Measurements from ENCODE around the gene ATG4A. TPM values are rescaled to one million over a fixed set of nuclear protein-coding genes. Genes with fewer than 3 reads are reported as not detected.

ATG4A gene
- total RNA-seq, 3 donors from 2014 or later, result 9.8 to 12.5 (median 10.2) TPM

DNA sequence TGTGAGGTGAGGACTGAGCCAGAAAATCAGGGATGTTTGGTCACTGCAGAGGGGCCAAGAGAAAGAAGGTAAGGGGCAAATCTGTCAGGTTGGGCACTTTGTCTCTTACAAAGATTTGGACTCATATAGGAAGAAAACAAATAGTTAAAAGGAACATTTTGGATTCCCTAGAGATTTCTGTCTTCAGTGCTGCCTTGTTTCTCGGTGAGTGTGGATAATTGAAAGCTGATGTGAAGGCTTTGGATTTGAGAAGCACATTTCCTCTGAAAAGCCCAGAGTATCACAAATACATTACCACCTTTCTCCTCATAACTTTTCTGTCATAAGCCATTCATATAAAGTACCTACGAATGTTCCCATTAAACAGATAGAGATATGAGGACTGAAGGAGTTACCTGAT, 107.5 kb downstream of the ATG4A start:
- Histone ChIP-seq H3K9me3 (no peaks in the 10 kb centered on the region), H3K4me1 (no peaks in the 10 kb centered on the region), H3K4me3 (no peak overlapping the region), H3K27me3 (peaks cover 0 to 64% of the 10 kb centered on the region in 2 donors), H3K27ac (no peak overlapping the region), H3K36me3 (no peaks in the 10 kb centered on the region)
- DNase-seq (ENCODE audit: low spot score in 2 of 2), result no peak
- intact Hi-C loops (cut with DNase I; ENCODE audit: low total_unique reads), result no loop called here
- no peak for TF ChIP-seq POLR2A (IDR thresholded peaks at IDR 0.05)
- TF ChIP-seq, protein P1, sequence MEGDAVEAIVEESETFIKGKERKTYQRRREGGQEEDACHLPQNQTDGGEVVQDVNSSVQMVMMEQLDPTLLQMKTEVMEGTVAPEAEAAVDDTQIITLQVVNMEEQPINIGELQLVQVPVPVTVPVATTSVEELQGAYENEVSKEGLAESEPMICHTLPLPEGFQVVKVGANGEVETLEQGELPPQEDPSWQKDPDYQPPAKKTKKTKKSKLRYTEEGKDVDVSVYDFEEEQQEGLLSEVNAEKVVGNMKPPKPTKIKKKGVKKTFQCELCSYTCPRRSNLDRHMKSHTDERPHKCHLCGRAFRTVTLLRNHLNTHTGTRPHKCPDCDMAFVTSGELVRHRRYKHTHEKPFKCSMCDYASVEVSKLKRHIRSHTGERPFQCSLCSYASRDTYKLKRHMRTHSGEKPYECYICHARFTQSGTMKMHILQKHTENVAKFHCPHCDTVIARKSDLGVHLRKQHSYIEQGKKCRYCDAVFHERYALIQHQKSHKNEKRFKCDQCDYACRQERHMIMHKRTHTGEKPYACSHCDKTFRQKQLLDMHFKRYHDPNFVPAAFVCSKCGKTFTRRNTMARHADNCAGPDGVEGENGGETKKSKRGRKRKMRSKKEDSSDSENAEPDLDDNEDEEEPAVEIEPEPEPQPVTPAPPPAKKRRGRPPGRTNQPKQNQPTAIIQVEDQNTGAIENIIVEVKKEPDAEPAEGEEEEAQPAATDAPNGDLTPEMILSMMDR (IDR thresholded peaks at IDR 0.05), result no peak
- no peak for TF ChIP-seq POLR2AphosphoS5 (IDR thresholded peaks at IDR 0.05)

DNA sequence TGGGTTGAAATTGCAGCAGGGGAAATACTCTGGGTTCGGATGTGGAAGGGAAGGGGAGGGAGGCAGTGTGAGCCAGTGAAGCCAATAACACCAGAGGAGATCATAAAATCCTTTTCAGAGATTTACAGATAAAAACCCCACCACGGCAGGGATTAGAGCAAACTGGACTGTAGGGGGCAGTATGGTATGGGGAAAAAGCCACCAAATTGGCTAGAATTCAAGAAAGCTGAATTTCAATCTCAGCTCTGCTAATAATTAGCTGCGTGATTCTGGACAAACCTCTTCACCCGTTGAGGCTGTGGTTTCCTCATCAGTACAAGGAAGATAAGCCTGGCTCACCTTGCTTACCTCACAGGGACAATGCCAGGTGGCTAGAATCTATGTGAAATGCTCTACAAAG, 108.1 kb downstream of the ATG4A start:
- Histone ChIP-seq H3K27ac (no peak overlapping the region), H3K27me3 (peaks cover 0 to 69% of the 10 kb centered on the region in 2 donors), H3K4me1 (no peaks in the 10 kb centered on the region), H3K9me3 (no peaks in the 10 kb centered on the region), H3K4me3 (no peak overlapping the region), H3K36me3 (no peaks in the 10 kb centered on the region)
- no peak for DNase-seq (ENCODE audit: low spot score in 2 of 2)
- intact Hi-C loops (cut with DNase I; ENCODE audit: low total_unique reads), result no loop called here
- TF ChIP-seq POLR2A (IDR thresholded peaks at IDR 0.05) (no peak), POLR2AphosphoS5 (IDR thresholded peaks at IDR 0.05) (no peak)
- TF ChIP-seq, protein P1 (IDR thresholded peaks at IDR 0.05), result peak in 2 of 3 donors; percentile 35 to 41

DNA sequence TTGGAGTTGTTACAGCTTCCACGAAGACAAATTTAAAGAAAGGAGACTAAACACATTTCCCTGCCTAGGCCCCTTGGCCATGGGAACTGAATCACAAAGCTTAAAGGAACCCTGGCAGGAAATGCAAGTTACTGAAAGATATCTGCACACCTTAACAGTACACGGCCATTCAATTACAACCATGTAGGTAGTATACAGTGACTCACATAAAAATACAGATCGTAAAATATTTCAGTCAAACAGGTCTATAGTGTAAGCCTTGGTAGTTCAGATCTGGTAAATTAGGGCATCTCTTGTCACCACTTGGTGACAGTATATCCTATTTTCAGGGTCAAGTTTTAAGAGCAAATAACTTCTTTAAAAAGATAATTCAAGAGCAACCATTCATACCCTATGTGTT, 112.0 kb downstream of the ATG4A start:
- Histone ChIP-seq H3K4me3 (no peak overlapping the region), H3K9me3 (no peaks in the 10 kb centered on the region), H3K27ac (no peak overlapping the region), H3K4me1 (no peaks in the 10 kb centered on the region), H3K36me3 (no peaks in the 10 kb centered on the region), H3K27me3 (peaks cover 0 to 66% of the 10 kb centered on the region in 2 donors)
- DNase-seq (ENCODE audit: low spot score in 2 of 2), result no peak
- TF ChIP-seq POLR2AphosphoS5 (IDR thresholded peaks at IDR 0.05) (no peak), POLR2A (IDR thresholded peaks at IDR 0.05) (no peak)
- TF ChIP-seq, protein P1 (IDR thresholded peaks at IDR 0.05), result no peak
- intact Hi-C loops (cut with DNase I; ENCODE audit: low total_unique reads), result no loop called here

Other genes with a start within 250 kb of the ATG4A start
- not detected for gene TEX13B, start 109.4 kb upstream of the ATG4A start, total RNA-seq
- gene VSIG1, start 46.7 kb upstream of the ATG4A start, total RNA-seq, result not detected
- 10 to 100 TPM; 36.1 to 39.0 (median 38.6) TPM for gene PSMD10, start 236 bp upstream of the ATG4A start, total RNA-seq

Data from breast epithelium (tissue), 4 donors.